AG09309 (cell line): ENCODE data around the gene ACSF3.

Experiments used
- DNase-seq: peaks from one replicate; pipeline ENCODE4 v3.0.0-alpha.2; 2010; ENCODE audit warnings: low read depth
- H3K4me3 ChIP-seq: 2 replicates; pipeline ENCODE4 v1.5.1; 2011; ENCODE audit warnings: mild to moderate bottlenecking, low read depth, low read length, moderate library complexity; ENCODE audit not compliant: control insufficient read depth
- CTCF ChIP-seq: IDR thresholded peaks from 2 replicates; pipeline ENCODE4 v1.5.1; 2011; ENCODE audit warnings: mild to moderate bottlenecking, low read depth, low read length, inconsistent platforms; ENCODE audit not compliant: insufficient read depth, control insufficient read depth; ENCODE audit errors: missing control alignments

ACSF3 gene

GRCh38 chr16:89061590-89062380 lies 31.9 kb upstream of the ACSF3 start:
- no peak for TF ChIP-seq CTCF
- no peak overlapping the region for H3K4me3 ChIP-seq
- no peak for DNase-seq

GRCh38 chr16:89062389-89063345 lies 31.0 kb upstream of the ACSF3 start:
- TF ChIP-seq CTCF, result no peak
- no peak for DNase-seq
- H3K4me3 ChIP-seq, result no peak overlapping the region

- DNase-seq, result no peak
- no peak overlapping the region for H3K4me3 ChIP-seq
- no peak for TF ChIP-seq CTCF
These were observed 29.8 kb upstream of the ACSF3 start for GRCh38 chr16:89063768-89064320.

- no peak for TF ChIP-seq CTCF
- no peak for DNase-seq
- H3K4me3 ChIP-seq, result no peak overlapping the region
These were observed 28.8 kb upstream of the ACSF3 start for GRCh38 chr16:89064606-89065457.

- H3K4me3 ChIP-seq, result no peak overlapping the region
- no peak for DNase-seq
- no peak for TF ChIP-seq CTCF
These were observed 28.2 kb upstream of the ACSF3 start for GRCh38 chr16:89065458-89065822.

- H3K4me3 ChIP-seq, result no peak overlapping the region
- TF ChIP-seq CTCF, result no peak
- DNase-seq, result no peak
These were observed 26.9 kb upstream of the ACSF3 start for GRCh38 chr16:89066721-89067120.
